K562 treated with DMSO at 1 percent for 12 hours (cell line): ENCODE data around the gene NUP160. TPM values are rescaled to one million over a fixed set of nuclear protein-coding genes. Genes with fewer than 3 reads are reported as not detected.

Experiments used
- total RNA-seq: library from RNA; unstranded; fragments of 300-600 nt; gene quantifications from 2 replicates; pipeline ENCODE4 v1.2.3, GENCODE V29; 2022; ENCODE audit not compliant: insufficient read depth

NUP160 gene
- total RNA-seq = 12.2 and 40.7 TPM in 2 replicates

GRCh38 chr11:47847892-47848699 is at the start of gene NUP160:
NUP160 (minus strand) TSS chr11:47848350; CDS start chr11:47848318, 32 bp downstream.

Other genes starting within 250 kb of the NUP160 start
- gene MTCH2, start 205.8 kb downstream of the NUP160 start, total RNA-seq = 60.6 and 71.2 TPM in 2 replicates
- 1.2 TPM in 1 of 2 replicates, not detected in the other for gene AGBL2, start 133.0 kb downstream of the NUP160 start, total RNA-seq
- 11.4 and 55.2 TPM in 2 replicates for gene FNBP4, start 81.0 kb downstream of the NUP160 start, total RNA-seq
- 3.0 and 9.5 TPM in 2 replicates for gene PTPRJ, start 132.2 kb upstream of the NUP160 start, total RNA-seq